HG02943 (cell line): ENCODE measurements around the gene ROR2.

Source experiments
- ATAC-seq: cut with Tn5 transposase; IDR thresholded peaks from one replicate; pipeline ENCODE4 v1.9.1; 2021; ENCODE audit warnings: mild to moderate bottlenecking, low read depth, moderate library complexity; ENCODE audit not compliant: unreplicated experiment

Gene ROR2

DNA sequence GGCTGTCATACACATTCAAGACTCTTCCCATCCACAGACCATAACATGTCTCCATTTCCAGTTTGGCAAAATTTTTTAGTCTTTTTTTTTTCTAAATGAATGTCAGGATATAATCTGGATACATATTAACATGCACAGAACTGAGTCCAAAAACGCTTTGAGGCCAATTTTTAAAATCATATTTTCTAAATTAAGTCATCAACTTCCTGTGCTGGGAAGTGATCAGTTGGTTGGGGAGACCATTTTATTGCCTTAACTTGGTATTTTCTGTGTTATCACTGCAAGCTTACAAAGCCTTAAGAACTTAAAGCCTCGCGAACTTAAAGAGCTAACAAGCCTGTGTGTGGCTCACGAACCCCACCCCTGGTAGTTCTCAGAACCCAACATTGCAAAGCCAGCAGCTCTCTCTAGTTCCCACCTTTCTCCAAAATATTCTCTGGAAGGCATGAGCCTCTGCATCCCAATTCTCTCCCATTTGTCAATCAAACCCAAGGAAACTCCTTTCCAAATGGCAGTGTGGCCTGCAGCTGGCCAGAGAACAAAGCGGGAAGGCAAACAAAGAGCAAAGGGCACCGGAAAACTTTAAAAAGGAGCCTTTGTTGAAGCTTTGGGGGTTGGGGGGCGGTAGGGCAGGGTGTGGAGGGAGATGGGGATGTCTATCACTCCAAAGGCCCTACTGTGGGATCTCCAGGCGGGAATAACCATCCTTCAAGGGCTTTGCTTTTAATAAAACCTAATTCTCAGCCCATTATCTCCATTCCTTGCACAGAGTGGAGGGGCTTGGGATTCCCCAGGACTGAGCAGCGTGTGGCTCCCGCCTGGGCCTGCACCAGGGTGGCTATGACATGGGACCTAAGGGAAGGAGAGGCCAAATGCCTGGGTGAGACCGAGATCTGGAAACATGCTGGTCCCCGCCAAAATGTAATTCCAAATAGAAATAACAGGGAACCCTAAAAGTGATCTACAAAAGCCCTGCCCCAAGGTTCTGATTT, 65.0 kb downstream of the ROR2 start:
- no peak for ATAC-seq

DNA sequence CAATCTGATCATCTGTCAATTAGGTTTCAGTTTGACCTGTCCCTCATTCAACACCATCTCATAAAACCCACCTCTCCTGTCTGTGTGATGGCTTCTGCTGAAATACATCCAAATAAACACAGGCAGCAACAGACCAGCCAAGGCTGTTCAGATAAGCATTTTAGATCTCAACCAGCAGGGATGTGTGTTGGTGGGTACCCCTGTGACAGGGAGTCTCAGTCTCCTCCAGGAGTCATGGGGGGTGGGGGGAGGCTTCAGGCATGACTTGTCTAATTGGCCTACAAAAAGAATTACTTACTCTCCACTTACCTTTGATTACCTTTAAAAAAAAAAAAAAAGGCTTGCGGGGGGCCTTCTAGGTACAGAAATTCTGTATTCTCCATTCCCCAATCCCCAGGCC, 65.9 kb downstream of the ROR2 start:
- ATAC-seq, result no peak

DNA sequence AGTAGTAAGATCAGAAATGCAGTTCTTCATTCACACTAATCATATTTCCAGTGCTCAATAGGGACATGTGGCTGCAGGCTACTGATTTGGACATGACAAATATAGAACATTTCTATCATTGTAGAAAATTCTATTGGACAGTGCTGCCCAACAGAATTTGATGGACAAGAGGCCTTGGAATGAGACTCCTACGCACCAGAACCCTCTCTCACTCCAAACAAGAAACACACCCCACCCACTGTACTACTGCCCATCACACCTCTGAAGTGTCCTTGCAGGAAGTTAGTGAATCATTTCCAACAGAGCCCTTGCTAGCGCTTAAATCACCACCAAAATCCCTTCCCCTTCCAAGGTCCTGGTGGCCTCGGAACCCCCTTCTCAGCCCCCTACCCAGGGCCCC, 66.5 kb downstream of the ROR2 start:
- no peak for ATAC-seq

DNA sequence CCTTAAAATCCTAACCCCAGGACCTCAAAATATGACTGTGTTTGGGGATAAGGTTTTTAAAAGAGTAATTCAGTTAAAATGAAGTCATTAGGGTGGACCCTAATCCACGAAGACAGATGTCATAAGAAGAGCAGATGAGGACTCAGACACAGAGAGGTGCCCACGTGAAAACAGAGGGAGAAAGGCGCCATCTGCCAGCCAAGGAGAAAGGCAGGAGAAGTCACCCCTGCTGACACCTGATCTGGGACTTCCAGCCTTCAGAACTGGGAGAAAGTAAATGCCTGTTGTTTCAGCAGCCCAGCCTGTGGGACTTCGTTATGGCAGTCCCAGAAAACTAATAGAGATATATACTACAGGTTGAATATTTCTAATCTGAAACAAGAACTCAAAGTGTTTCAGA, 67.4 kb downstream of the ROR2 start:
- ATAC-seq, result no peak

DNA sequence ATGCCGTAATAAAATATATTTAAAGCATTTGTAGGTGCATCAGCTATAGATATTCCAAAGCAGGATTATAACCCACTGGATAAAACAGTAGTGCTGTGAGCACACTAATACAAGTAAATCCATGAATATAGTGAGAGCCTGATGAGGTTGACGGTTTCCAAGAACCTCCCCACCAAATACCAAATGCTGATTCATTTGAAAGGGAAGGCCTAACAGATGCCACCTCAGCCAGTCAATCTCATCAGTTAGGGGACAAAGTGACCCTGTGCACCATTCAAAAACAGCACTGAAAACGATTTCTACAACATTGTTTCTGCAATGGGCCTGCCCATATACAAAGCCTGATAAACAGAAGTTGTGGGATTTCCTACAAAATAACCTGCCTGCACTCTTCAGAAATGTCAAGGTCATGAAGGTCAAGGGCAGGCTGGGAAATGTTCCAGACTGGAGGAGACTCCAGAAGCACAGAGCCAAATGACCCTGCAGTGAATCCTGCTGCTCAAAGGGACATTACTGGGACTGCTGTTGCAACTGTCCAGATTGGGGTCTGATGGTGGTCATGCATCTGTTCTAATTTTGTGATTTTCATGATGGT, 69.6 kb downstream of the ROR2 start:
- ATAC-seq, result no peak

DNA sequence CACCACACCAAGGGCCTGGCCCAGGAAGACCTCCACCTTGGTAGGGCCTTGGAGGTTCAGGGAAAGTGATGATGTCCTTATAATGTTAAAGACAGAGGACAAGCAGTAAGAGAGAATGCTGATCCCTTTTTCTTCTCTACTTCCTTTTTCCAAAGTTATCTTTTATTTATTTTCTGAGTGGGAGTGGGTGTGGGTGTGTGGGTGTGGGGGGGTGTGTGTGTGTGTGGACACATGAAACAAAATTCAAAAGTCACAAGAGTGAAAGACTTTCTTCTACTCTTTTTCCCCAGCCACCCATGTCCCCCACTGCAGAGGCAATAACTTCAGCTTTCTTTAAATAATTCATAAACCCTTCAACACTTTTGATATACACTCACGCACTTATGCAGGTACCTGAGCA, 70.8 kb downstream of the ROR2 start:
- no peak for ATAC-seq

DNA sequence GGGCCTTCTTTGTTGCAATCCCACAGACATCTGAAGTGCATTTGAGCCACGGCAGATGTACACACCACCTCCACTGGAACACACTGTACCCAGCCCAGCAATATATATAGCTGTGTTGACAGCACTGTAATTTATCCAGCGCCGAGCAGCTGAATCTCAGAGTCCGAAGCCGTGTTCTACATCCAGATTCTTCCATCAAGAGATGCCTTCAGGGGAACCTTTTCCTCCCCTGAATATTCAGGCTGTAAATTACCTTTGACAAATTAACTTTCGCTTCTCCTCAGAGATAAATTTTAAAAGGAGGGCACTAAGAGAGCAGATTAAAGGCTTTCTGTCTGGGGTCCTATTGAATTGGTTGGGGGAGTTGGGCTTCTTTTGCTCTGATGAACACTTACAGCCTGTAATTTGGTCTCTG, 76.4 kb downstream of the ROR2 start:
- ATAC-seq, result no peak

DNA sequence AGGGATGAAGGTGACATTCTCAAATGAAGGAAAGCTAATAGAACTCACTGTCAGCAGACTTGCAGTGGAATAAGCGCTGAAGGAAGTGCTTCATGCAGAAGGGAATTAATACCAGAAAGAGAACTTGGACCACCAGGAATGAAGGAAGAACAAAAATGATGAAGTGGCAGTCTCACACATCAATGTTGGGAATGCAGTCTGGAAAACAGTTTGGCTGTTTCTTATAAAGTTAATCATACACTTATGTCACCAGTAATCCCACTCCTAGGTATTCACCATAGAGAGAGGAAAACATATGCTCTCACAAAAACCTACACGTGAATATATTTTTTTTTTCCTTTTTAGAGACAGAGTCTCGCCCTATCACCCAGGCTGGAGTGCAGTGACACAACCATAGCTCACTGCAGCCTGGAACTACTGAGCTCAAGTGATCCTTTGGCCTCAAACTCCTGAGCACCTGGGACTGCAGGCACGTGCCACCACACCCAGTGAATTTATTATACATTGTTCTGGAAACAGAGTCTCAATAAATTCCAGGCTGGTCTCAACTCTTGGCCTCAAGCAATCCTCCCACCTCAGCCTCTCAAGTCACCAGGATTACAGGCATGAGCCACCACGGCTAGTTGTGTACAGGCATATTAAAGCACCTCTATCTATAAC, 81.2 kb downstream of the ROR2 start:
- no peak for ATAC-seq

DNA sequence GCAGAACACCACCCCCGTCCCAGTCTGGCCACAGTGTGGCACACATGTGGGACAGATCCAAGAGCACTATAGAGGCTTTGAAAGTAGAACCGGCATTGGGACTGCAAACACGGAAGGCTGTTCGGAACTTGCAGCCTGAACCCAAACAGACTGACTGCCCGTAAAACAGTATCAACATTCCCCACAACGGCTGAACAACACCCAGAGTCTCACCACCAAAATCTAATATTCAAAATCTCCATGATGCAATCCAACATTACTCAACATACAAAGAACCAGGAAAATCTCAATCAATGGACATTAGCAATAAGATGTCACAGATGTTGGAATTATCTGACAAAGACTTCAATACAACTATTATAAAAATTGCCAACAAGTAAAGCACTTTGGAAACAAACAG, 82.3 kb downstream of the ROR2 start:
- ATAC-seq, result no peak

DNA sequence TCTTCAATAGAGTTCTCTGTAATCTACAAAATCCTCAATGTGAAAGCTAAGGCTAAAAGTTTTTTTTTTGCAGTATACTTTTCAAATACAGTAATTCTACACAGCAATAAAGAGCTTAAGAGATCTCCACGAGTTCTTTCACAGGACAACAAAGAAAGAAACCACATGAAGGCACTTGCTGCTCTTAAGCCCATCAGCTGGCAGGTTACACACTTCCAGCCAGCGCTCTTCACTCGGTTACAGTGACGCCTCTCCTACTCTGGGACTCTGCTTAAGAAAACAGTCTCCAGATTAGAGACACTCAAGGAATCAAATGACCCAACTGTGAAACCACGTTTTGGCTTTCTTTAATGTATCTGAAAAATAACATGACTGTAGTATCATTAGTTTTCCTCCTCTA, 85.0 kb downstream of the ROR2 start:
- no peak for ATAC-seq

DNA sequence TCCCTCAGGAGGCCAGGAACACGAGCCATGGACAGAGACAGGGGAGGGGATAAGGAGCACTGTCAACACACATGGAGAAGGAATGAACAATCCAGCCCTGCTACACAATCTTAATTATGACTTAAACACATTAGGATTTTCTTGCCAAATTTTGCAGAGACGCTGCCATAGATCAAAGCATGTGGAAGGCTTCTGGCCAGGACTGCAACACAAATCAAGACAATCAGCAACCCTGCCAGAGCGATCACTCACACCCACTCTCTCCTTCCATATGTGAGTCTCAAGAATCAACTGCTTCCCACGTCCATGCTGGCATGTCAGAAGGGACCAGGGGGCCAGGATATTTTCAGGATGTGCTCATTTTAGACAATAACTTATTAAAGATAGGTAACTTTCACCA, 85.6 kb downstream of the ROR2 start:
- no peak for ATAC-seq

DNA sequence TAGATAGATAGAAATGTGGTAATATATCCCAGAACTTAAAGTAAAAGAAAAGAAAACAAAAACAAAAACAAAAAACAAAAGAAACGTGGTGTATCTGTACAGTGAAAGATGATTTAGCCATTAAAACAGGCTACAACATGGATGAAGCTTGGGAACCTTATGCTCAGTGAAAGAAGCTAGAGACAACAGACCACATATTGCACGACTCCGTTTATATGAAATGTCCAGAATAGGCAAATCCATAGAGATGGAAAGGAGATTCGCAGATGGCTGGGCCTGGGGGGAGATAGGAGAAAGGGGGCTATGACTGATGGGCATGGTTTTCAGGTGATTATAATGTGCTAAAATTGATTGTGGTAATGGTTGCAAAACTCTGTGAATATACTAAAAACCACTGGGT, 86.6 kb downstream of the ROR2 start:
- ATAC-seq, result no peak

DNA sequence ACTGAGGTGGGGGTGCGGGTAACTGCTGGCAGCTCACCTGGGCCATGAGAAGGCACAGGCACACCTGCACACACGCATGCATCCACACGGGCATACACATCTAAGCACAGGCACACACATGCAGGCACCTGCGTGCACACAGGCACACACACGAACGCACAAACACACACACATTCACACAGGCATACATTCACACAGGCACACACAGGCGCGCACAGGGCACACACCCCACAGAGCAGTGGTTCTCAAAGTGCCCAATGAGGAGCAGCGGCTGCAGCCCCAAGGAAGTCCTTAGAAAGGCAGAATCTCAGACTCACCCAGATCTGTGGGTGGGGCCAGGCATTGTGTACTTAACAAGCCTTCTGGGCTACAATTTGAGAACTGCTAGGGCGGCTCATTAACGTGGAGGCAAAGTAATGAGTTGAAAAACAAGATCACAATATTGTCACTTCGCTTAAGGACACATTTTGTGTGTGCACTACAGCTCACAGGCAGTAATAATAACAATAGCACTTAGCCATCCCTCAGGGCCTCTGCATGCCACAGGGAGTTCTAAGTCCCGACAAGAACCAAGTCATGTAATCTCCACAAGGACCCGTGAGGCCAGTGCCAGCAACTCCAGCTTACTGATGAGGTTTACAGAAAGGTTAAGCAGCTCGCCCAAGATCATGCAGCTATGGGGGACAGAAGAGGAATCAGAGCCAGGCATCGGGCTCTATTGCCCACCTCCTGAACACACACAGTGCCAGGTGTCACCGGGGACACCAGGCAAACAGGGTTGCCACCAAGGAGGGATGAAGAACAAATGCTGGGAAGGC, 91.6 kb downstream of the ROR2 start:
- no peak for ATAC-seq

DNA sequence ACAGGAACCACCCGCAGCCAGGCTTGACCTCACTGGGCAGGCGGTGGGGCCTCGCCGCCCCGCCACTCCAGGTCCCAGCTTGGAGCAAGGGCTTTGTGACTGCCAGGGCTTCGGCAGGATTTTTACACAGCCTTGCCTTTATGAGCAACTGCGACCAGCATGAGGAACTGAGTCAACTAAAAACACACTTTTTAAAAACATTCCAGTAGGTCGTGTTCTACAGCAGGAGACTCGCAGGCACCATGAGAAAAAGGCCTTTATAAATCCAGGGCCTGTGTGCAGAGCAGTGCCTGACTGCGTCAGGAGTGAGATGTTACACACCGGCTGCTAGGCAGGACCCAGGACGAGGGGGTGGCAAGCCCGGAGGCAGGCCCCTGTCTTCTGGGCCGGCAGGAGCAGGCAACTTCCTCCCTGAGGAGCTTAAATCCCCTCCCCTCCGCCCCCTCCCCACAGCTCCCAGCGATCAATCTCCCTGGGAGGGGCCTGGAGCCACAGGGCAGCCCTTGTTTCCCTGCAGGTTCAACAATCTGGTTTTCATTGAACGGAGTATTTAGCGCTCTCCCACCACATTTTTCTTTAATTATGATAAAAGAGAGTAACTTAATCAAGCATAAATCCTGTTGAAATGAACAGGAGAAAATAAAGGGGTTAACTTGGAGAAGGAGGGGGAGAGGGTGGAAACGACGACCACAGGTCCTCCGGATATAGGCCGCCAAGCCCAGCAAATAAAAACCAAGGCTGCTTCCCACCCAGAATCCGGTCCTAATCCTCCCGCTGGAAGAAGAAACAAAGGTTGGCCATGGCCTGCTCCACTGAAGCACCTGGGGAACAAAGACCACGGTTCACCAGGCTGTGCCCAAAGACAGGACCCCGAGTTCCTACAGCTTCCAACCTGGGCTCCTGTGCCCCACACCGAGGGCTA, 92.5 kb downstream of the ROR2 start:
- ATAC-seq, result no peak

DNA sequence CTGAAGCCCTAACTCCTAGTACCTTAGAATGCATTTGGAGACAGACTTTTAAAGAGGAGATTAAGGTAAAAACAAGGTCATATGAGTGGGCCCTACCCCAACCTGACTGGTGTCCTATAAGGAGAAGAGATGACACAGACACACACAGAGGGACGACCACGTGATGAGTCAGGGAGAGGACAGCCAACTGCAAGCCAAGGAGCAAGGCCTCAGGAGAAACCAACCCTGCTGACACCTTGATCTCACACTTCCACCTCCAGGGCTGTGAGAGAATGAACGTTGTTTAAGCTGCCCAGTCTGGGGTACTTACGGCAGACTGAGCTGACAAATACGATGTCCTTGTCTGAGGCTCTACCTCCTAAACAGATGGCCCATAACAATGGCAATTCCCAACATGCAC, 93.6 kb downstream of the ROR2 start:
- ATAC-seq, result no peak

DNA sequence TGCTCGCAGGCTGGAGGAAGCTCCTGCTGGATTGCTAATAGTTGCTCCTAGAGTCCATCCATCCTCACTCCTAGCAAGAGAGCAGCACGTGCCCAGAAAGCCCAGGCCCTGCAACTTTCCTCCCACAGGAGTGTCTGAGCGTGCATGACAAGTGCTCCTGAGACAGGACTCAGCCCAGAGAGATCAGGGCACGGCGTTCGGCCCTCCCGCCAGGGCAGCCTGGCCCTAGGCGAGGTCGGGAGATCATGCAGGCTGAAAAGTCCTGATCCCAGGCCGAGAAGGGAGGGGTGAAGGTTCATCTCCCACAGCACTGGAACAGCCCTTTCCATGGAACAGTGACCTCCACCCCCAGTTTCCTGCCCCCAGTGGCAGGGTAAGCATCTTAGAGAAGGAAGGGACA, 94.8 kb downstream of the ROR2 start:
- no peak for ATAC-seq

DNA sequence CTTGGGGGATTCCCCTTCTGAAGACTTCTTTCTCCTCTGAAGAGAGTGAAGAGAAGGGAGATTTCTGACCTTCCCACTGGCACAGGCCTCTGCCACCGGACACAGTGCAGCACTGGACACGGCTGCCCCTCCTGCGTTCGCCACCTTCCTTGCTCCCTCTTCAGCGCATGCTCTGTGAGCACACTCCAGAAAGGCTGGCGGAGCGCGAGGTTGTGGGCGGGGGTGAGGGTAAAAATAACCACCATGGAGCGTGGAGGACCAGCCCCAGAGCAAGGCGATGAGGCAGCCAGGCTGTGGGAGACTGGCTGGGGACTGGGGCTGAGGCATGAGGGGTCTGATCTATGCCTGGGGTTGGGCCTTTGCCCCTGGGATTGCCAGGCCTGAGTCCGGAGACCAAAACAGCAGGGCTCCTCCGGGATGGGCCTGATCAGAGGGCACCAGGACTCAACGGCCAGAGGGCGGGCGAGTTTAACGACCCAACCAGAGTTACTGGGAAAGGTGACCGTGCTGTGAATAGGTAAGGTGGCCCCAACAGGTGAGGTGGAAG, 97.2 kb downstream of the ROR2 start:
- ATAC-seq, result no peak

DNA sequence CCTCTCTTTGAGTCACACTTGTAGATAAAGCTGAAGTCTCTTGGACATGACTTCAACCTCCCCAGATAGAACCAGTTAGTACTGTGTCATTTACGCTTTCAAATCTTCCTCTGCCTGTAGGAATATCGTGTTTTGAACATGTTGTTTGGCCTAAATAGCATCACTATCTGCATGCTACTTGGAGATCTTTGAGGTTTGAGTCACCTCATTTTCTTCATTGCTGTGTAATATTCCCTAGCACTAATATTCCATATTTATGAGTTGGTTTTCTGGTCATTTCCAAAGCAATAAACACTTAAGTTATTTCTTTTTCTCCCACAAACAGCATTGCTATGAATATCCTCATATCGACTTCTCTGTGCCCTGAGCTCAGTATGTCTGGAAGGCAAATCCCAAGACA, 100.3 kb downstream of the ROR2 start:
- ATAC-seq, result no peak

DNA sequence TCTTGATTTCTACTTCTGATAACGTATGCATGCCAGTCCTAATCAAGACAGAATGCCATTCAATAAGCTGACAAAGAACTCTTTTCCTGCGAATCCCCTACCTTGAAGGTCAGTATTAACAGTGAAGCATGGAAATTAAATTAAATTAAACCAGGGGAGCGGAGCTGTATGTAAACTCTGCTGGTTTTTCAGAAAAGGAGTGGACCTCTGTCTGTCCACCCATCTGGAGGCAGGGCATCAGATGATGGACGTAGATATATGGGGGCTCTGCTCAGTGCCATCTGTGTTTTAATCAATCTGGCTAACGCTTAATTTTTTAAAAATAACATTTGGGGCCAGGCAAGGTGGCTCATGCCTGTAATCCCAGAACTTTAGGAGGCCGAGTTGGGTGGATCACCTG, 101.9 kb downstream of the ROR2 start:
- no peak for ATAC-seq
